Measurements from ENCODE around the gene SLX1A. TPM values are rescaled to one million over a fixed set of nuclear protein-coding genes. Genes with fewer than 3 reads are reported as not detected.
"Not testable (repeated sequence)": the region's sequence is repeated elsewhere in the genome, so short reads cannot be mapped to it uniquely, and the experiment has no call there.

Gene SLX1A
- total RNA-seq, result 57.7 and 158 TPM in 2 replicates

DNA sequence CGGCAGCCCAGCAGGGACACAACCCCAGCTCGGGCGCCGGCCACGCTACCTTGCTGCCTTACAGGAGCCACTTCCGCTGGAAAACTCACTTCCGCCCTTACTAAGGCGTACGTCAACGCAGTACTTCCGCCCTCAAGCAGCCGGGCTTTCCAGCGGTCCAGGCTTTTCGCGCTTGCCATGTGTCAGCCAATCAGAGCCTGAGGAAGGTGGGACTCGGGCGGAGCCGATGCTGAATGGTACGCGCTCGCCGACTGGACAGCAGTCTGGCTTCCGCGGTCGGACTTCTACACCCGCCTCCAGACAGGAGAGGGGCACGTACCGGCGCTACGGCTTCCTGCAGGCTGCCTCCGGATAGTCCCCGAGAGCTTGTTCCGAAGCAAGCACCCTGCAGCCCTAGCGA, at the start of gene SLX1A, which contains the start of gene BOLA2B:
TSS of gene SLX1A (plus strand) at position 261 of the 400 bp plus-strand sequence. CDS start 210 bp downstream, outside the sequence.
TSS of gene BOLA2B (minus strand) at position 52 of the 400 bp plus-strand sequence. CDS start 71 bp downstream, outside the sequence.
- not testable (repeated sequence) for DNase-seq (ENCODE audit: low read depth)
- H3K4me3 ChIP-seq (ENCODE audit: low read depth, low read length), result peak within 1 kb of the TSS; percentile 44

GRCh38 chr16:30144017-30144416, 49.7 kb upstream of the SLX1A start:
- DNase-seq (ENCODE audit: low read depth), result no peak
- H3K4me3 ChIP-seq (ENCODE audit: low read depth, low read length), result no peak overlapping the region
- TF ChIP-seq, protein P1, sequence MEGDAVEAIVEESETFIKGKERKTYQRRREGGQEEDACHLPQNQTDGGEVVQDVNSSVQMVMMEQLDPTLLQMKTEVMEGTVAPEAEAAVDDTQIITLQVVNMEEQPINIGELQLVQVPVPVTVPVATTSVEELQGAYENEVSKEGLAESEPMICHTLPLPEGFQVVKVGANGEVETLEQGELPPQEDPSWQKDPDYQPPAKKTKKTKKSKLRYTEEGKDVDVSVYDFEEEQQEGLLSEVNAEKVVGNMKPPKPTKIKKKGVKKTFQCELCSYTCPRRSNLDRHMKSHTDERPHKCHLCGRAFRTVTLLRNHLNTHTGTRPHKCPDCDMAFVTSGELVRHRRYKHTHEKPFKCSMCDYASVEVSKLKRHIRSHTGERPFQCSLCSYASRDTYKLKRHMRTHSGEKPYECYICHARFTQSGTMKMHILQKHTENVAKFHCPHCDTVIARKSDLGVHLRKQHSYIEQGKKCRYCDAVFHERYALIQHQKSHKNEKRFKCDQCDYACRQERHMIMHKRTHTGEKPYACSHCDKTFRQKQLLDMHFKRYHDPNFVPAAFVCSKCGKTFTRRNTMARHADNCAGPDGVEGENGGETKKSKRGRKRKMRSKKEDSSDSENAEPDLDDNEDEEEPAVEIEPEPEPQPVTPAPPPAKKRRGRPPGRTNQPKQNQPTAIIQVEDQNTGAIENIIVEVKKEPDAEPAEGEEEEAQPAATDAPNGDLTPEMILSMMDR (conservative IDR thresholded peaks at IDR 0.05; ENCODE audit: low read depth, low read length), result no peak

- no peak for DNase-seq (ENCODE audit: low read depth)
- TF ChIP-seq, protein P1 (conservative IDR thresholded peaks at IDR 0.05; ENCODE audit: low read depth, low read length), result no peak
- H3K4me3 ChIP-seq (ENCODE audit: low read depth, low read length), result no peak overlapping the region
Observed at GRCh38 chr16:30144917-30145316, 48.8 kb upstream of the SLX1A start.

DNA sequence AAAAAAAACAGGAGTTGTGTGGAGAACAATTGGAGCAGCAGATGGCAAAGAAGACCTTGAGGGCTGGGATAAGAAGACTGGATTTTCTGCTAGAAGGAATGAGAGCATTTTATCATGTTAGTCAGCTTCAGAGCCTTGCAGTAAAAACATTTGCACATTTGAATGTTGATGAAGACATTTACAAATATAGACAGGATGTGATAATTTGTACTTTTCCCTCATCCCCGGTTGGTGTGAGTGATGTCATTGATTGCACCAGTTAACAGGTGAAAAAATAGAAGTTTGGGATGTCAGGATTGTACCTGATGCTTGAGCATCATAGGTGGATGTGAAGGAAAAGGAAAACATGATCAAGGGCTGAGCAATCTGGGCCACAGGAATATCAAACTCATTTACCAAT, 48.0 kb upstream of the SLX1A start:
- TF ChIP-seq, protein P1 (conservative IDR thresholded peaks at IDR 0.05; ENCODE audit: low read depth, low read length), result no peak
- no peak for DNase-seq (ENCODE audit: low read depth)
- no peak overlapping the region for H3K4me3 ChIP-seq (ENCODE audit: low read depth, low read length)

- no peak for DNase-seq (ENCODE audit: low read depth)
- H3K4me3 ChIP-seq (ENCODE audit: low read depth, low read length), result no peak overlapping the region
- TF ChIP-seq, protein P1 (conservative IDR thresholded peaks at IDR 0.05; ENCODE audit: low read depth, low read length), result no peak
Observed at GRCh38 chr16:30147843-30148510, 45.7 kb upstream of the SLX1A start.

DNA sequence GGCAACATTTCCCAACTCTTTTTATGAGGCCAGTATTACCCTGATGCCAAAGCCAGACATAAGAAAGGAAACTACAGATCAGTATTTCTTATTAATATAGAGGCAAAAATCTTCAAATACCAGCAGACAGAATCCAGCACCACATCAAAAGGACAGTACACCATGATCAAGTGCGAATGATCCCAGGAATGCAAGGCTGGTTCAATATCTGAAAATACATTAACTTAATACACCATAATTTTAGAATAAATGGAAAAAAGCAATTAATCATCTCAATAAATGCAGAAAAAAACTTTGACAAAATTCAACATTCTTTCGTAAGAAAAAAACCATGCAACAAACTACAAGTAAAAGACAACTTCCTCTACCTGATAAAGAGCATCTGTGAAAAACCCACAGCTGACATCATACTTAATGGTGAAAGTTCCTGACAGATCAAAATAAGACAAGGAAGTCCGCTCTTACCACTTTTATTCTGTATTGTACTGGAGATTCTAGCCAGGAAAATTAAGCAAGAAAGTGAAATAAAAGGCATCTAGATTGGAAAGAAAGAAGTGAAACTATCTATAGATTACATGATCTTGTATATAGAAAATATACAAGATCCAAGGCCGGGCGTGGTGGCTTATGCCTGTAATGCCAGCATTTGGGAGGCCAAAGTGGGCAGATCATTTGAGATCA, 44.3 kb upstream of the SLX1A start:
- TF ChIP-seq, protein P1 (conservative IDR thresholded peaks at IDR 0.05; ENCODE audit: low read depth, low read length), result no peak
- DNase-seq (ENCODE audit: low read depth), result no peak
- H3K4me3 ChIP-seq (ENCODE audit: low read depth, low read length), result no peak overlapping the region

DNA sequence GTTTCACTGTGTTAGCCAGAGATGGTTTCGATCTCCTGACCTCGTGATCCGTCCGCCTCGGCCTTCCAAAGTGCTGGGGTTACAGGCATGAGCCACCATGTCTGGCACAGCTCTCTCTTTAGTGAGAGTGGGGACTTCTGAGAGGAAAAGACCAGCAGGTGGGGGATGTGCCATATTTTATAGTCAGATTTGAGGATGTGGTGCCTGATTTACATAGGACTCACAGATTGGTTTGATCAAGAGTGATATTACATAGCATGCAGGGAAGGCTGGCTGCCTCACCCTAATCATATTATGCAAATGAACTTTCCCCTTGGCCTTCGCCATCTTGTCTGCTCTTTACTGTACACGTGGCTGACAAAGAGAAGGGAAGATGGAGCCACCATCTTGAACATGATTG, 42.6 kb upstream of the SLX1A start:
- H3K4me3 ChIP-seq (ENCODE audit: low read depth, low read length), result no peak overlapping the region
- TF ChIP-seq, protein P1 (conservative IDR thresholded peaks at IDR 0.05; ENCODE audit: low read depth, low read length), result no peak
- DNase-seq (ENCODE audit: low read depth), result no peak
